Activated CD4-positive, alpha-beta T cell treated with anti-CD3 and anti-CD28 coated beads, Interleukin-2, amount 10 ng/mL, durations not matched to agents 7 days and 5 days (primary cell): ENCODE data around the gene TMEM219. TPM values are rescaled to one million over a fixed set of nuclear protein-coding genes. Genes with fewer than 3 reads are reported as not detected.
"Not testable (repeated sequence)": the region's sequence is repeated elsewhere in the genome, so short reads cannot be mapped to it uniquely, and the experiment has no call there.

Experiments used
- CTCF ChIA-PET: fragments of 350-600 bp; sonication (Branson Sonifier 250); formaldehyde crosslinking; loops from one replicate; lab custom pipeline; 2021; ENCODE audit warnings: antibody characterized with exemption; lab: Charles Lee
- POLR2A ChIA-PET: fragments of 350-600 bp; sonication (Branson Sonifier 250); formaldehyde crosslinking; loops from one replicate; lab custom pipeline; 2021; ENCODE audit warnings: antibody characterized with exemption; lab: Charles Lee
- DNase-seq: peaks from one replicate; pipeline ENCODE4 v3.0.0-alpha.2; 2020
- H3K27ac Mint-ChIP-seq: one replicate; pipeline ENCODE4 v1.8.0; 2021; ENCODE audit warnings: mild to moderate bottlenecking, moderate library complexity, mixed read lengths
- H3K27me3 Mint-ChIP-seq: one replicate; pipeline ENCODE4 v1.8.0; 2021; ENCODE audit warnings: mixed read lengths
- H3K36me3 Mint-ChIP-seq: one replicate; pipeline ENCODE4 v1.8.0; 2021; ENCODE audit warnings: low read depth, mixed read lengths
- H3K4me1 Mint-ChIP-seq: one replicate; pipeline ENCODE4 v1.8.0; 2021; ENCODE audit warnings: mixed read lengths
- H3K4me3 Mint-ChIP-seq: one replicate; pipeline ENCODE4 v1.8.0; 2021; ENCODE audit warnings: mild to moderate bottlenecking, moderate library complexity, mixed read lengths
- H3K9me3 Mint-ChIP-seq: one replicate; pipeline ENCODE4 v1.8.0; 2021; ENCODE audit warnings: mixed read lengths
- total RNA-seq, 2 experiments: library from RNA; stranded (reverse); gene quantifications; one replicate each; pipeline ENCODE4 v1.2.3, GENCODE V29; 2021

Gene TMEM219
- total RNA-seq, 2 experiments from 2014 or later = 57.8 to 60.5 TPM

DNA sequence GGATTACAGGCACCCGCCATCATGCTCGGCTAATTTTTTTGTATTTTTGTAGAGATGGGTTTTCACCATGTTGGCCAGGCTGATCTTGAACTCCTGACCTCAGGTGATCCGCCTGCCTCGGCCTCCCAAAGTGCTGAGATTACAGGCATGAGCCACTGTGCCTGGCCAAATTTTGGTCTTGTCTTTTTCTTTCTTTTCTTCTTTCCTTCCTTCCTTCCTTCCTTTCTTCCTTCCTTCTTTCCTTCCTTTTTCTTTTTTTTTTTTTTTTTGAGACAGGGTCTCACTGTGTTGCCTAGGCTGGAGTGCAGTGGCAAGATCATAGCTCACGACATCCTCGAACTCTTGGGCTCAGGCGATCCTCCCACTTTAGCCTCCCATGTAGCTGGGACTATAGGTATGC, 53.6 kb downstream of the TMEM219 start:
- peaks cover 22% of the 10 kb centered on the region for H3K27me3 Mint-ChIP-seq
- H3K4me3 Mint-ChIP-seq, H3K27ac Mint-ChIP-seq, H3K36me3 Mint-ChIP-seq, POLR2A ChIA-PET, DNase-seq, H3K9me3 Mint-ChIP-seq, H3K4me1 Mint-ChIP-seq: not testable (repeated sequence)
- CTCF ChIA-PET = interaction anchor here (1.0 to 1.1 kb wide), 3 partner anchors 17 to 167 kb away, joined by 3 to 4 read pairs (median 3); partner anchors contain the start of gene INO80E

DNA sequence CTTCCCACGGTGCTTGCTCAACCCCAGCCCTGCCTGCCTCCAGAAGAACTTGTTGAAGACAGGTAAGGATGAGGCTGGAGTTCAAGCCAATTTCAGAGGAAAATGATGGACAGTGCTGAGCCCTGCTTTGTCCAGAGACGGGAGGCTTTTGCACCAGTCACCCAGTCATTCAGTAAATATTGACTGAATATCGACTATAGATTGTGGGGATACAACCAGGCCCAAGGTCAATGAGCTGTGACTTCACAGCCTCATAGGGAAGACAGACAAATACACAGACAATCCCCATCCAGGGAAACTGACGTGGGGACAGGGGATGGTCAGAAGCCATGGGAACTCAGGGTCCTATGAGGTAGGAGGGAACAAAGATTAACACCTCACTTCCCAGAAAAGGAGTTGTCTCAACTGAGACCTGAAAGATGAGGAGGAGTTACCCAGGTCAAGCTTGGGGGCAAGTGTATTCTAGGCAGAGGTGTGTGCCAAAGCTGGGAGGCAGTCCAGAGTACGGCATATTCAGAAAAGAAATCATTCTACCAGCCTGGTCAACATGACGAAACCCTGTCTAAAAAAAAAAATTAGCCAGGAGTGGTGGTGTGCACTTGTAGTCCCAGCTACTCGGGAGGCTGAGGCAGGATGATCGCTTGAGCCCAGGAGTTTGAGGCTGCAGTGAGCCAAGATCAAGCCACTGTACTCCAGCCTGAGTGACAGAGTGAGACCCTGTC, 54.8 kb downstream of the TMEM219 start:
- CTCF ChIA-PET = interaction anchor here (0.6 to 1.8 kb wide), 3 partner anchors 11 to 226 kb away, joined by 3 to 8 read pairs (median 3); partner anchors contain the start of gene KIF22
- no peak overlapping the region for H3K27ac Mint-ChIP-seq
- POLR2A ChIA-PET = no interaction called here
- no peaks in the 10 kb centered on the region for H3K36me3 Mint-ChIP-seq
- DNase-seq = no peak
- H3K4me3 Mint-ChIP-seq = no peak overlapping the region
- peaks cover 27% of the 10 kb centered on the region for H3K27me3 Mint-ChIP-seq
- peaks cover 13% of the 10 kb centered on the region for H3K4me1 Mint-ChIP-seq
- no peaks in the 10 kb centered on the region for H3K9me3 Mint-ChIP-seq

DNA sequence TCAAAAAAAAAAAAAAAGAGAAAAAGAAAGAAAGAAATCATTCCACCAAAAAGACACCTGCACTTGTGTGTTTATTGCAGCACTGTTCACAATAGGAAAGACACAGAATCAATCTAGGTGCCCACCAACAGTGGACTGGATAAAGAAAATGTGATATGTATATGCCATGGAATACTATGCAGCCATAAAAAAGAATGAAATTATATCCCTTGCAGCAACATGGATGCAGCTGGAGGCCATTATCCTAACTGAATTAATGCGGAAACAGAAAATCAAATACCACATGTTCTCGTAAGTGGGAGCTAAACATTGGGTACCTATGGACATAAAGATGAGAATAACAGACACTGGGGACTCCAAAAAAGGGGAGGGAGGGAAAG, 55.4 kb downstream of the TMEM219 start:
- DNase-seq = no peak
- H3K4me3 Mint-ChIP-seq = no peak overlapping the region
- H3K4me1 Mint-ChIP-seq = peaks cover 9% of the 10 kb centered on the region
- ChIA-PET CTCF (interaction anchor here (0.6 to 1.8 kb wide), 3 partner anchors 11 to 227 kb away, joined by 3 to 8 read pairs (median 3); partner anchors contain the start of gene KIF22), POLR2A (no interaction called here)
- no peak overlapping the region for H3K27ac Mint-ChIP-seq
- H3K27me3 Mint-ChIP-seq = peaks cover 22% of the 10 kb centered on the region
- no peaks in the 10 kb centered on the region for H3K9me3 Mint-ChIP-seq
- H3K36me3 Mint-ChIP-seq = no peaks in the 10 kb centered on the region

DNA sequence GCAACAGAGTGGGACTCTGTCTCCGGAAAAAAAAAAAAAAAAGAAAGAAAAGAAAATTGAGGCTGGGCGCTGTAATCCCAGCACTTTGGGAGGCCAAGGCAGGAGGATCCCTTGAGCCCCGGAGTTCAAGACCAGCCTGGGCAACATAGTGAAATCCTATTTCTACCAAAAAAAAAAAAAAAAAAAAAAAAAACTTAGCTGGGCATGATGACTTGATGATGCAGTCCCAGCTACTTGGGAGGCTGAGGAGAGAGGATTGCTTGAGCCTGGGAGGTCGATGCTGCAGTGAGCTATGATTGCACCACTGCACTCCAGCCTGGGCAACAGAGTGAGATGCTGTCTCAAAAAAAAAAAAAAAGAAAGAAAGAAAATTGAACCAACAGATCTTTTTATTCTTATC, 56.1 kb downstream of the TMEM219 start:
- H3K27ac Mint-ChIP-seq, H3K9me3 Mint-ChIP-seq, H3K36me3 Mint-ChIP-seq, H3K4me3 Mint-ChIP-seq, DNase-seq, H3K4me1 Mint-ChIP-seq, POLR2A ChIA-PET: not testable (repeated sequence)
- peaks cover 18% of the 10 kb centered on the region for H3K27me3 Mint-ChIP-seq
- CTCF ChIA-PET = interaction anchor here (0.6 to 1.8 kb wide), 4 partner anchors 11 to 216 kb away, joined by 3 to 8 read pairs (median 4); no protein-coding TSS in a partner anchor

DNA sequence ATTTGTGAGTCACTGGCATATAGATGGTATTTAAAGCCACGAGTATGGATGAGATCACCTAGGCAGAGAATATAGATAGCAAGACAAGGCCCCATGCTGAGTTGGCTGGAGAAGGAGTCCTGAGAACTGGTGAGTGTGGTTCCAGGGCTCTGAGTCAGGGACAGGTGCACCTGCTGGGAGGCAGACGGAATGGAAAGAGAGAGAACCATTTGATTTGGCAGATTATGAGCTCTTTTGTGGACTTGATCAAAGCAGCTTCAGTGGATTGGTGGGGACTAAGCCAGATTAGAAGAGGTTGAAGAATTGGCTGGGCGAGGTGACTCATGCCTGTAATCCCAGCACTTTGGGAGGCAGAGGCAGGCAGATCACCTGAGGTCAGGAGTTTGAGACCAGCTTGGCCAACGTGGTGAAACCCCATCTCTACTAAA, 56.9 kb downstream of the TMEM219 start:
- no peak overlapping the region for H3K27ac Mint-ChIP-seq
- CTCF ChIA-PET = interaction anchor here (0.5 to 1.3 kb wide), 5 partner anchors 11 to 337 kb away, joined by 3 to 4 read pairs (median 3); no protein-coding TSS in a partner anchor
- peaks cover 17% of the 10 kb centered on the region for H3K27me3 Mint-ChIP-seq
- peaks cover 9% of the 10 kb centered on the region for H3K4me1 Mint-ChIP-seq
- DNase-seq = no peak
- no peak overlapping the region for H3K4me3 Mint-ChIP-seq
- no peaks in the 10 kb centered on the region for H3K36me3 Mint-ChIP-seq
- POLR2A ChIA-PET = interaction anchor here (0.5 kb wide), 1 partner anchor 192 kb away, joined by 3 read pairs; no protein-coding TSS in a partner anchor
- H3K9me3 Mint-ChIP-seq = no peaks in the 10 kb centered on the region

Other genes with a start within 250 kb of the TMEM219 start
- 10 to 100 TPM; 88.3 to 92.3 TPM for gene C16orf54, start 216.1 kb upstream of the TMEM219 start, total RNA-seq
- gene ZG16, start 183.8 kb upstream of the TMEM219 start, total RNA-seq = not detected
- 100 to 1,000 TPM; 244 to 253 TPM for gene KIF22, start 171.3 kb upstream of the TMEM219 start, total RNA-seq
- 100 to 1,000 TPM; 528 to 590 TPM for gene MAZ, start 155.6 kb upstream of the TMEM219 start, total RNA-seq
- gene PRRT2, start 149.9 kb upstream of the TMEM219 start, total RNA-seq = 1 to 10 TPM in 1 of 2 experiments, under 1 TPM in 1; 0.98 to 1.3 TPM
- gene PAGR1, start 145.9 kb upstream of the TMEM219 start, total RNA-seq = 10 to 100 TPM; 26.8 to 29.6 TPM
- gene MVP, start 141.6 kb upstream of the TMEM219 start, total RNA-seq = 100 to 1,000 TPM; 177 to 187 TPM
- gene CDIPT, start 98.9 kb upstream of the TMEM219 start, total RNA-seq = 10 to 100 TPM; 62.5 to 82.1 TPM
- gene SEZ6L2, start 62.5 kb upstream of the TMEM219 start, total RNA-seq = not detected
- not detected for gene ASPHD1, start 61.6 kb upstream of the TMEM219 start, total RNA-seq
- 10 to 100 TPM; 28.4 to 36.1 TPM for gene KCTD13, start 35.9 kb upstream of the TMEM219 start, total RNA-seq
- 10 to 100 TPM; 47.7 to 48.8 TPM for gene TAOK2, start 11.8 kb downstream of the TMEM219 start, total RNA-seq
- gene HIRIP3, start 33.5 kb downstream of the TMEM219 start, total RNA-seq = 10 to 100 TPM; 37.0 to 45.0 TPM
- 100 to 1,000 TPM; 113 to 134 TPM for gene INO80E, start 34.2 kb downstream of the TMEM219 start, total RNA-seq
- gene DOC2A, start 48.9 kb downstream of the TMEM219 start, total RNA-seq = under 1 TPM; 0.19 to 0.30 TPM
- gene C16orf92, start 61.1 kb downstream of the TMEM219 start, total RNA-seq = not detected
- gene TLCD3B, start 69.2 kb downstream of the TMEM219 start, total RNA-seq = 1 to 10 TPM; 7.1 to 7.2 TPM
- 1,000 to 10,000 TPM; 1,139 to 1,329 TPM for gene ALDOA, start 103.7 kb downstream of the TMEM219 start, total RNA-seq
- 100 to 1,000 TPM; 129 to 136 TPM for gene PPP4C, start 113.9 kb downstream of the TMEM219 start, total RNA-seq
- 1 to 10 TPM; 1.2 to 1.7 TPM for gene TBX6, start 129.8 kb downstream of the TMEM219 start, total RNA-seq
- gene YPEL3, start 134.1 kb downstream of the TMEM219 start, total RNA-seq = 10 to 100 TPM; 50.7 to 55.4 TPM
- 10 to 100 TPM; 11.8 to 13.2 TPM for gene GDPD3, start 151.5 kb downstream of the TMEM219 start, total RNA-seq
- 10 to 100 TPM; 65.4 to 69.2 TPM for gene MAPK3, start 161.1 kb downstream of the TMEM219 start, total RNA-seq
- 1,000 to 10,000 TPM; 1,809 to 1,847 TPM for gene CORO1A, start 221.5 kb downstream of the TMEM219 start, total RNA-seq
- 100 to 1,000 TPM; 136 to 141 TPM for gene BOLA2B, start 231.6 kb downstream of the TMEM219 start, total RNA-seq
- 10 to 100 TPM; 54.1 to 95.0 TPM for gene SLX1A, start 231.8 kb downstream of the TMEM219 start, total RNA-seq
- gene SULT1A3, start 237.2 kb downstream of the TMEM219 start, total RNA-seq = 10 to 100 TPM; 37.5 to 38.1 TPM